Mesothelial cell of epicardium (in vitro differentiated cells): ENCODE results near the gene ME3. TPM values are rescaled to one million over a fixed set of nuclear protein-coding genes. Genes with fewer than 3 reads are reported as not detected.
"Not testable (repeated sequence)": the region's sequence is repeated elsewhere in the genome, so short reads cannot be mapped to it uniquely, and the experiment has no call there.

Source experiments
- DNase-seq, 2 experiments: peaks; one replicate each; pipeline ENCODE4 v3.0.0; 2021; ENCODE audit warnings: low spot score in 2 of 2; ENCODE audit not compliant: unreplicated experiment in 2 of 2
- H3K27ac Mint-ChIP-seq: 2 replicates; pipeline ENCODE4 v1.8.0; 2021; ENCODE audit warnings: mixed read lengths
- H3K27me3 Mint-ChIP-seq: 2 replicates; pipeline ENCODE4 v1.8.0; 2021; ENCODE audit warnings: low read depth, mixed read lengths
- H3K36me3 Mint-ChIP-seq: 2 replicates; pipeline ENCODE4 v1.8.0; 2021; ENCODE audit warnings: mixed read lengths
- H3K4me1 Mint-ChIP-seq: 2 replicates; pipeline ENCODE4 v1.8.0; 2021; ENCODE audit warnings: mixed read lengths
- H3K4me3 Mint-ChIP-seq: 2 replicates; pipeline ENCODE4 v1.8.0; 2021; ENCODE audit warnings: mild to moderate bottlenecking, moderate library complexity, mixed read lengths
- H3K9me3 Mint-ChIP-seq: 2 replicates; pipeline ENCODE4 v1.8.0; 2021; ENCODE audit warnings: mixed read lengths
- CTCF ChIP-seq: fragments of 200-600 bp; sonication (generic); IDR thresholded peaks from one replicate; pipeline ENCODE4 v1.5.0; 2021; ENCODE audit warnings: antibody characterized with exemption; ENCODE audit not compliant: unreplicated experiment
- total RNA-seq: library from RNA; stranded (reverse); gene quantifications from 3 replicates; pipeline ENCODE4 v1.2.1, GENCODE V29; 2021

ME3 gene
- total RNA-seq, 1 donor from 2014 or later = 11.8 TPM

- no peak for DNase-seq
- H3K27ac Mint-ChIP-seq = no peak overlapping the region
These were observed 120.9 kb downstream of the ME3 start for GRCh38 chr11:86551288-86552092.

GRCh38 chr11:86550757-86551156, 121.7 kb downstream of the ME3 start:
- DNase-seq = no peak
- H3K4me3 Mint-ChIP-seq = no peak overlapping the region
- H3K9me3 Mint-ChIP-seq = no peaks in the 10 kb centered on the region
- no peaks in the 10 kb centered on the region for H3K36me3 Mint-ChIP-seq
- TF ChIP-seq CTCF = no peak
- peaks cover 30% of the 10 kb centered on the region for H3K4me1 Mint-ChIP-seq
- no peaks in the 10 kb centered on the region for H3K27me3 Mint-ChIP-seq
- no peak overlapping the region for H3K27ac Mint-ChIP-seq

More at GRCh38 chr11:86551288-86552092, 120.9 kb downstream of the ME3 start:
- Mint-ChIP-seq H3K4me3 (no peak overlapping the region), H3K27me3 (no peaks in the 10 kb centered on the region), H3K4me1 (peaks cover 30% of the 10 kb centered on the region), H3K9me3 (no peaks in the 10 kb centered on the region), H3K36me3 (no peaks in the 10 kb centered on the region)
- no peak for TF ChIP-seq CTCF

GRCh38 chr11:86548271-86548917, 124.0 kb downstream of the ME3 start:
- Mint-ChIP-seq H3K27me3 (no peaks in the 10 kb centered on the region), H3K36me3 (no peaks in the 10 kb centered on the region), H3K9me3 (peaks cover 9% of the 10 kb centered on the region), H3K4me3 (no peak overlapping the region), H3K27ac (peak overlapping the region; percentile 54), H3K4me1 (peaks cover 30% of the 10 kb centered on the region)
- TF ChIP-seq CTCF = no peak
- DNase-seq = no peak

GRCh38 chr11:86547727-86548126, 124.7 kb downstream of the ME3 start:
- Mint-ChIP-seq H3K27ac (peak overlapping the region; percentile 54), H3K36me3 (no peaks in the 10 kb centered on the region), H3K4me1 (peaks cover 26% of the 10 kb centered on the region), H3K27me3 (no peaks in the 10 kb centered on the region), H3K9me3 (peaks cover 13% of the 10 kb centered on the region), H3K4me3 (no peak overlapping the region)
- no peak for TF ChIP-seq CTCF
- no peak for DNase-seq

- DNase-seq, H3K4me1 Mint-ChIP-seq, H3K36me3 Mint-ChIP-seq, H3K27me3 Mint-ChIP-seq, H3K4me3 Mint-ChIP-seq, H3K27ac Mint-ChIP-seq: not testable (repeated sequence)
- peaks cover 20% of the 10 kb centered on the region for H3K9me3 Mint-ChIP-seq
These were observed 131.1 kb downstream of the ME3 start for GRCh38 chr11:86541299-86541698.

DNA sequence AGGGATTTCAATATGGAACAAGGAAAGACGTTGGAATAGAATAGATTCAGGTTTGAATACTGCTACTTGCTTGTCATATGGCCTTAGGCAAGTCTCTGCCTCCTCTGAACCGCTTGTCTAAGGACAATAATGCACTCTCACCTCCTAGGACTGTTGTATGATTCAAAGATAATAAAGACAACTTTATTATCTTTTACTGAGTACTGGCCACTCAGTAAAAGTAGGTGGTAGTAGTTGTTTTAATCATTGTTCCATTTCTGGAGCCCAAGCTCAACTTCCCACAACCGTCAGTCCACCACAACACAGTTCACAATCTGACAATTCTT, 134.2 kb downstream of the ME3 start:
- no peaks in the 10 kb centered on the region for H3K27me3 Mint-ChIP-seq

More for the DNA sequence above, 134.2 kb downstream of the ME3 start:
- H3K4me3 Mint-ChIP-seq = no peak overlapping the region
- no peak overlapping the region for H3K27ac Mint-ChIP-seq
- H3K9me3 Mint-ChIP-seq = peaks cover 9% of the 10 kb centered on the region
- H3K36me3 Mint-ChIP-seq = no peaks in the 10 kb centered on the region
- no peaks in the 10 kb centered on the region for H3K4me1 Mint-ChIP-seq
- no peak for TF ChIP-seq CTCF
- no peak for DNase-seq
